Calu3 (cell line): ENCODE measurements around the gene CAVIN1. TPM values are rescaled to one million over a fixed set of nuclear protein-coding genes. Genes with fewer than 3 reads are reported as not detected.

ENCODE experiments used
- BruUV-seq: library from RNA; stranded (reverse); fragments of 400-500 nt; replicated peaks from 2 replicates; lab custom pipeline; 2021; lab: Mats Ljungman, UMichigan
- CTCF ChIA-PET: fragments of 300-600 bp; sonication (Branson Sonifier 250); formaldehyde crosslinking; loops from one replicate; lab custom pipeline; 2022; ENCODE audit warnings: antibody characterized with exemption; lab: Charles Lee
- DNase-seq: peaks from one replicate; pipeline ENCODE4 v3.0.0; 2022
- H3K27ac Mint-ChIP-seq: one replicate; pipeline ENCODE4 v1.8.0; 2022; ENCODE audit warnings: mixed read lengths; ENCODE audit not compliant: unreplicated experiment
- H3K27me3 Mint-ChIP-seq: one replicate; pipeline ENCODE4 v1.8.0; 2022; ENCODE audit warnings: mixed read lengths; ENCODE audit not compliant: unreplicated experiment
- H3K36me3 Mint-ChIP-seq: one replicate; pipeline ENCODE4 v1.8.0; 2022; ENCODE audit warnings: mild to moderate bottlenecking, moderate library complexity, mixed read lengths; ENCODE audit not compliant: insufficient read depth, unreplicated experiment
- H3K4me1 Mint-ChIP-seq: one replicate; pipeline ENCODE4 v1.8.0; 2022; ENCODE audit warnings: mild to moderate bottlenecking, low read depth, mixed read lengths; ENCODE audit not compliant: unreplicated experiment
- H3K4me3 Mint-ChIP-seq: one replicate; pipeline ENCODE4 v1.8.0; 2022; ENCODE audit warnings: mild to moderate bottlenecking, low read depth, moderate library complexity, mixed read lengths; ENCODE audit not compliant: unreplicated experiment
- H3K9me3 Mint-ChIP-seq: one replicate; pipeline ENCODE4 v1.8.0; 2022; ENCODE audit warnings: low read depth, mixed read lengths; ENCODE audit not compliant: unreplicated experiment
- CTCF ChIP-seq: fragments of 200-600 bp; IDR thresholded peaks from one replicate; pipeline ENCODE4 v1.8.0; 2022; ENCODE audit warnings: antibody characterized with exemption; ENCODE audit not compliant: unreplicated experiment
- intact Hi-C: fragments of 100-400 bp; cut with micrococcal nuclease; formaldehyde crosslinking; loops from one replicate; pipeline ENCODE4 v1.10.0; 2022; ENCODE audit not compliant: unreplicated experiment
- total RNA-seq: library from RNA; stranded (reverse); gene quantifications from 2 replicates; pipeline ENCODE4 v1.2.3, GENCODE V29; 2022

The CAVIN1 gene
- total RNA-seq, 1 experiment from 2014 or later: 4.0 TPM

DNA sequence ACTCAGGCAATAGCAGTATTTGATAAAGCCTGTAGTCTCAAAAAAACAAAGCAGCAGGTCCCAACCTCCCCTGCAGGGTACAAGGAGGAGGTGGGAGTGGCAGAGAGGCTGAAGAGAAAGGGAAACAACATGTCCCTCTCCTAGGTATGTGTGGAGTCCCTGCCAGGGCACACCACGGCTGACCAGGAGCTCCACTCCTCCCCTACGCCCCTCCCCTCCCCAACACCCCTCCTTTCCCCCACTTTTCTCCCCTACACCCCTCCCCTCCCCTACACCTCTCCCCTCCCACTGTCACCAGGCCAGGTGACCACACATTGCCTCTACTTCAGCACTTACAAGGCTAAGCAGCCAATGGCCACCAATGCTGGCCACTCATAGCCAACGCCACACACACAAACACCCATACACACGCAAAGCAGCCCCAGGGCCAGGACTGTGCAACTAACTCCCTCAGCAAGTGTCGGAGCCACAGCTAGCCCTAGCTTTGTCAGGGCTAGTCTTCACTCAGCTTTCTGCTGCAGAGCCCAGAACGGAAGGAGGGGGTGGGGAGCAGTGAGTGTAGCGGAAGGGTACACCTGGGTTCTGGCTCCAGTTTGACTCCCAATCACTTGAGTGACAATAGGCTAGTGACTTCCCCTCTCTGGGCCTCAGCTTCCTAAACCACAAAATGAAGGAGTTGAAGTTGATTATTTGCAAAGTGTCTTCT, 8.2 kb downstream of the CAVIN1 start:
- Mint-ChIP-seq H3K27ac (no peak overlapping the region), H3K36me3 (no peaks in the 10 kb centered on the region), H3K27me3 (peaks cover 4% of the 10 kb centered on the region), H3K4me1 (peaks cover 14% of the 10 kb centered on the region), H3K4me3 (no peak overlapping the region), H3K9me3 (no peaks in the 10 kb centered on the region)
- intact Hi-C loops: no loop called here
- DNase-seq: no peak
- CTCF ChIA-PET: no interaction called here
- no peak for TF ChIP-seq CTCF
- no TSS peak for BruUV-seq

GRCh38 chr17:42413464-42414040, 9.5 kb downstream of the CAVIN1 start:
- intact Hi-C loops: no loop called here
- H3K36me3 Mint-ChIP-seq: no peaks in the 10 kb centered on the region
- H3K27me3 Mint-ChIP-seq: no peaks in the 10 kb centered on the region
- no peaks in the 10 kb centered on the region for H3K9me3 Mint-ChIP-seq
- CTCF ChIA-PET: interaction anchor here (0.5 kb wide), 1 partner anchor 60 kb away, joined by 3 read pairs; no protein-coding TSS in a partner anchor
- no peak for TF ChIP-seq CTCF
- DNase-seq: no peak
- no peak overlapping the region for H3K4me3 Mint-ChIP-seq
- H3K4me1 Mint-ChIP-seq: peaks cover 14% of the 10 kb centered on the region
- H3K27ac Mint-ChIP-seq: no peak overlapping the region
- BruUV-seq: no TSS peak

- DNase-seq: no peak
- H3K4me3 Mint-ChIP-seq: no peak overlapping the region
- no peak for TF ChIP-seq CTCF
- BruUV-seq: no TSS peak
- CTCF ChIA-PET: interaction anchor here (0.8 kb wide), 1 partner anchor 118 kb away, joined by 6 read pairs; no protein-coding TSS in a partner anchor
- H3K27me3 Mint-ChIP-seq: no peaks in the 10 kb centered on the region
- peaks cover 21% of the 10 kb centered on the region for H3K4me1 Mint-ChIP-seq
- intact Hi-C loops: no loop called here
- no peak overlapping the region for H3K27ac Mint-ChIP-seq
- no peaks in the 10 kb centered on the region for H3K9me3 Mint-ChIP-seq
- no peaks in the 10 kb centered on the region for H3K36me3 Mint-ChIP-seq
Measured at GRCh38 chr17:42411905-42412679, 11.0 kb downstream of the CAVIN1 start.

- intact Hi-C loops: no loop called here
Measured at GRCh38 chr17:42411361-42411760, 11.7 kb downstream of the CAVIN1 start.

More at GRCh38 chr17:42411361-42411760, 11.7 kb downstream of the CAVIN1 start:
- Mint-ChIP-seq H3K36me3 (no peaks in the 10 kb centered on the region), H3K4me1 (peaks cover 23% of the 10 kb centered on the region), H3K27ac (no peak overlapping the region), H3K4me3 (no peak overlapping the region), H3K27me3 (no peaks in the 10 kb centered on the region), H3K9me3 (no peaks in the 10 kb centered on the region)
- no peak for TF ChIP-seq CTCF
- CTCF ChIA-PET: interaction anchor here (0.7 to 0.8 kb wide), 2 partner anchors 12 to 118 kb away, joined by 6 to 9 read pairs; no protein-coding TSS in a partner anchor
- no TSS peak for BruUV-seq
- DNase-seq: no peak
